ENCODE data around the gene MADD.

MADD gene

DNA sequence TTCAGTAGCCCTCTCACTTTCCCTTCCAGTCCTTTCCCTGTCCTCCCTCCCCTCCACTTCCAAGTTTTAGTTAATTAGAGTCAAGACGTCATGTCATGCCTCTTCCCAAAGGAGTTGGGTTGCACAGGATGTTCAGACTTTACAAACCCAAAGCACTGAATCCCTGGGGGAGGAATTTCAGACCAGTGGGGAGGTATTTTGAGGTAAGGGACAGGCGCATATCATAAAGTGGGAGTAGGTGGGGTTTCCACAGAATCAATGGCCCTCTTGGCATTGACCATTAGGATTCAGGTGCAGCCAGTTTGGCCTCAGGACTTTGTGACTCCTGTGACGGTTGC, 20.6 kb upstream of the MADD start:
- DNase-seq: no peak

DNA sequence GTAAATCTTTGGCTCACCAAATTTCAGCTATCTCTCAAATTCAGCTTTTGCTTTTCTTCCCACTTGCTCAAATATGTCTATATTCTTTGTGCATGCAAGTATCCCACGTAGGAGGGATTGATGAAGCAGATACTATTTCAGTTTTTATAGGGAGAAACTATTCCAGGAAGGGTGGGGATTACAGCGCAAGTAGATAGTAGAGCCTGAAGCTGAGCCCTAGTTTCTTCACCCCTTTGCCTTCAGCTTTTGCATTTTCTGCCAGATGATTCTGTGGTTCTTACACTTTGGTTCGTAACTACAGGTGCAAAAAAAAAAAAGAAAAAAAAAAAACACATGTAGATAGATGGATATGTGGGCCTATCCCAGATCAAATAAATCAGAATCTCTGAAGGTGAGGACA, 18.2 kb upstream of the MADD start:
- no peak for DNase-seq

DNA sequence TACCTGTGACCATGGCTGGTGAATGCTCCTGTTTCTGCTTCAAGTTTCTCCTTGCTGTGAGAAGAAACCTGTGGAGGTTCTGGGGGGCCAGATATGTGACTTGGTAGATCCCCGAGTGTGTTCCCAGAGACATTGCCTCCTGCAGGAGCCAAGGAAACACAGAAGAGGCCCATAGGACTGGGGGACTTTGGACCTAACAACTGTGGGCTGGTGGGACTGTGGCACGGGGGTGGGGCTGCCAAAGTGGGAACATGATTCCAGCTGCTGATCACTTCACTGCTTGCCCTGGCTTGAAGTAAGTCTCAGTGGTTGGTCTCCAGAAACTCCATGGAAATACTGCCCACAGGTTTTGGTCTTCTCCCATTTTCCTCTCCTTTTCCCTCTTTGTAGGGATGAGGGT, 16.3 kb upstream of the MADD start:
- DNase-seq: no peak

DNA sequence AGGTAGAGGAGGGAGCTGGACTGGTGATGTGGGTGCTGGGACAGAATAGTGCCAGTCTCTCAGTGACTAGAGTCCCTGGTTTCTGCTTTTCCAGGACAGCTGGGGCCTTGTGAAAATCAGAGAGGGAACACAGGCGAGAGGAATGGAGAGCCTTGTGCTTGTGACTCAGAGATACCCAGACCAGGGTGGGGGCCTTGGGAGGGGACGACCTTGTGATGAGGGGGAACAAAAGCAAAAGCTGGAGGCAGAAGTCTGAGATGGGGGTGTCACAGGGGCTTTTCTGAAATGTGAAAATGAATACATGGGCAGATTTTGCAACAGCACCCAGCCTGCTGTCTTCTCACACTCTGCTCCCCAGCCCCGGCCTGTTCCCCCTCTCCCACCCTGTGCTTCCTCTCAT, 15.5 kb upstream of the MADD start:
- DNase-seq: peak in 4 of 58 donors; percentile 9 to 31 (median 22)

DNA sequence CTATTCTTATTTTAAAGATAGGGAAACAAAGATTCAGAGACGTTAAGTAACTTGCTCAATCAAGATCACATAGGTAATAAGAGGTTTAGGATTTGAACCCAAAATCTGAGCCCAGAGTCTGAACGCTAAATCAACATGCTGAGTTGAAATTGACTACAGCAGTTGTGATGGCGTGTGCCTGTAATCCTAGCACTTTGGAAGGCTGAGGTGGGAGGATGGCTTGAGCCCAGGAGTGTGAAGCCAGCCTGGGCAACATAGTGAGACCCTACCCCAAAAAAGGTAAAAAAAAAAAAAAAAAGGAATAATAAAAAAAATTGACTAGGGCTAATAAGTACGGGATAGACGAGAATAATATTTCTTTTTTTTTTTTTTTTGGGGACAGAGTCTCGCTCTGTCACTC, 13.6 kb upstream of the MADD start:
- no peak for DNase-seq

DNA sequence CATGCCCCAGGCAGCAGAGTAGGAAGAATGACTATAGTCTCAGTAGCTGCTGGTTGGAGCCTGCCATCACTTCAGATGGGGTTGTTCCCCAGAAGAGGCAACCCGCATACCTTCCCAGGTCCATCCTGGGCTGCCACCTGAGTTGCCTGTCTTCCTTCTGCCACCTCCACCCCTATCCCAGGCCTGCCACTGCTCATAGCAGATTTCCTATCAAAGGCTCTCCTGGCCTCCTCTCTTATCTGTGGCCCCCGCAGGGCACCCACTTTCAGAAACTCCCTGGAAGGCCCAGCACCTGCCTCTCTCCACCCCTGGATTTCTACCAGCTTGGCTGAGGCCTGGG, 12.8 kb upstream of the MADD start:
- no peak for DNase-seq

DNA sequence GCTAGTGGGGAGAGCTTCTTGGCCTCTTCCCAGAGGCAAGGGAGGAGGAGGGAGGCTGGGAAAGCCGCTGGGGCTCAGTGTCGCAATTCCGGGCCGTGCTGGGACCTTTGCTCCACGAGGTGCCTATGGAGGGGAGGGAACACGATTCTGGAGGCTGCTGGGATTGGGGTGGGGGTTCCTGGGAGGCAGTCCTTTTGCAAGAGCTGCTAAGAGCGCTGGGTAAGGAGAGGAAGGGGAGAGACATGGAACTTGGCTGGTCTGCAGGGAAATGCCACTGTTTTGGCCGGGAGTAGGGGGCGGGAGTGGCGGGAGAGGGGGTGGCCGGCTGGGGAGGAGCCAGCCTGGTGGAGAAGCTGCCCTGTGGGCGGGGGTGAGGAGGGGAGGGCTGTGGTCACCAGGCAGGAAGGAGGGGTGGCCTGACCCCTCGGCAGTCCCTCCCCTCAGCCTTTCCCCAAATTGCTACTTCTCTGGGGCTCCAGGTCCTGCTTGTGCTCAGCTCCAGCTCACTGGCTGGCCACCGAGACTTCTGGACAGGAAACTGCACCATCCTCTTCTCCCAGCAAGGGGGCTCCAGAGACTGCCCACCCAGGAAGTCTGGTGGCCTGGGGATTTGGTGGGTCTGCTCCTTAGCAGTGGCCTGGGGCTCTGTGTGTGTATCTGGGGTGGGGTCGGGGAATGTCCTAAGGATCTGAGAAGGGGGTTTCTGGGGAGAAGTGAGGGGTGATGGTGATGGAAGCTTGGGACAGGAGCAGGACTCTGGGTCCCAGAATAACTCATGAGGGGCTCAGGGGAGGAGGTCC, 12.2 kb upstream of the MADD start, which contains the start of gene NR1H3:
Gene NR1H3, plus strand, starts transcription at position 480 of the 800 bp plus-strand sequence. CDS start 1,221 bp downstream, outside the sequence.
- DNase-seq: peak in 29 of 58 donors; percentile 21 to 72 (median 39)

DNA sequence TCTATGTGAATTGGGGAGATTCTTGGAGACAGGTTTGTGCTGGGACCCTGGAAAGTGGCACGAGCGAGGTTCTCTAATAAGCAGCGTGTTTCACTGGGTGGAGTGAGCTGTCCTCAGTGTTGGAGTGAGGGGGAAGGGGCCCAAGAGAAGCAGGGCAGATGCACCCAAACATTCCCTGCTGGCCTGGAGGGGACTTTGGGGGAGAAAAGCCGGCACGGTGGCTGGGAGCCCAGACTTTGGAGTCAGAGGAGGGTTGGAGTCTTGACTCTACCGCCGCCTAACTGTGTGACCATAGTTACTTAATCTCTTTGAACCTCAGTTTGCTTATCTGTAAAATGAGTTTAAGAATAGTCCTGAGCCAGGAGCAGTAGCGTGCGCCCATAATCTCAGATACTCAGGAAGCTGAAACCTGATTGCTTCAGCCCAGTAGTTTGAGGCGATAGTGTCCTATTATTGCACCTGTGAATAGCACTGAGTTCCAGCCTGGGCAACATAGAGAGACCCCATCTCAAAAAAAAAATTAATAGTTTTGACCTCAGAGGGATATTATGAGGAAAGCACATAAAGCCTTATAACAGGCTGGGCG, 11.5 kb upstream of the MADD start:
- DNase-seq: no peak

DNA sequence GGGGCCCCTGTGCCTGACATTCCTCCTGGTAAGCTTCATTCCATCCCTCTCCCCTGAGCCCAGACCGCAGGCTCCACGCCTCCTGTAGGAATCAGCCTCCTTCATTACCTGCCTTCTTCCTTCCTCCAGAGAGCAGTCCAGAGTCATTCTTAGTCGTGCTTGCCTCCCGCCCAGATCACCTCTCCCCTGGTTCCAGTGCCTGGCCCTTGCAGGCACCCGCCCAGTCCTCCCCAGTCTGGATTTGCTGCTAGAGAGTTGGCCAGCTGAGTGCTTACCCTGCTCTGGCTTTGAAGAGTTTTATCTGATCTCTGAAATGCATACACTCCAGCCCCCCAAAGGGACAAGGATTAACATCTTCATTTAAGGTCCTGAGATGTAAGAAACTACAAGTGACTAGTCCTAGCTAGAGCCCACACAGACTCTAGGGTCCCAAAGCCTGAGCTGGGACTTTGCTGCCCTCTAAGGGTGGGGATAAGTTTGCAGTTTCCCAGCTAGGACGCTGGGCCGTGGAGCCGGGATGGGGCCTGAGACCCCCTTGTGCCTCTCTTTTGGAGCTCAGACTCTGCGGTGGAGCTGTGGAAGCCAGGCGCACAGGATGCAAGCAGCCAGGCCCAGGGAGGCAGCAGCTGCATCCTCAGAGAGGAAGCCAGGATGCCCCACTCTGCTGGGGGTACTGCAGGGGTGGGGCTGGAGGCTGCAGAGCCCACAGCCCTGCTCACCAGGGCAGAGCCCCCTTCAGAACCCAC, 10.5 kb upstream of the MADD start:
- DNase-seq: peak in 8 of 58 donors; percentile 5 to 31 (median 14)

DNA sequence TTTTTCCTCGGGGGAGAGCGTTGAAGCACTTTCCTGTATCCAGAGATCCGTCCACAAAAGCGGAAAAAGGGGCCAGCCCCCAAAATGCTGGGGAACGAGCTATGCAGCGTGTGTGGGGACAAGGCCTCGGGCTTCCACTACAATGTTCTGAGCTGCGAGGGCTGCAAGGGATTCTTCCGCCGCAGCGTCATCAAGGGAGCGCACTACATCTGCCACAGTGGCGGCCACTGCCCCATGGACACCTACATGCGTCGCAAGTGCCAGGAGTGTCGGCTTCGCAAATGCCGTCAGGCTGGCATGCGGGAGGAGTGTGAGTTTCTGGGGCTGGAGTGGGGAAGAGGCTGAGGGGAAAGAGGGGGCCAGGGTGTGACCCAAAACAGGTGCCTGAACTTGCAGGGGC, 9.6 kb upstream of the MADD start:
- no peak for DNase-seq

DNA sequence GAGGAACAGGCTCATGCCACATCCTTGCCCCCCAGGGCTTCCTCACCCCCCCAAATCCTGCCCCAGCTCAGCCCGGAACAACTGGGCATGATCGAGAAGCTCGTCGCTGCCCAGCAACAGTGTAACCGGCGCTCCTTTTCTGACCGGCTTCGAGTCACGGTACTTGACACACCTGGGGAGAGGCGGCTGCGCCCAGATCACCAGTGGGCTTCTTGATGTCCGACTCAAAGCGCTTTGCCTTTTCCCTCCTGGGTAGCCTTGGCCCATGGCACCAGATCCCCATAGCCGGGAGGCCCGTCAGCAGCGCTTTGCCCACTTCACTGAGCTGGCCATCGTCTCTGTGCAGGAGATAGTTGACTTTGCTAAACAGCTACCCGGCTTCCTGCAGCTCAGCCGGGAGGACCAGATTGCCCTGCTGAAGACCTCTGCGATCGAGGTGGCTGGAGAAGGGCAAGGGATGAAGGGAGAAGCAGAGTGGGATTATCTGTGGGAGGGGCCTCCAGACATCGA, 8.6 kb upstream of the MADD start:
- no peak for DNase-seq

DNA sequence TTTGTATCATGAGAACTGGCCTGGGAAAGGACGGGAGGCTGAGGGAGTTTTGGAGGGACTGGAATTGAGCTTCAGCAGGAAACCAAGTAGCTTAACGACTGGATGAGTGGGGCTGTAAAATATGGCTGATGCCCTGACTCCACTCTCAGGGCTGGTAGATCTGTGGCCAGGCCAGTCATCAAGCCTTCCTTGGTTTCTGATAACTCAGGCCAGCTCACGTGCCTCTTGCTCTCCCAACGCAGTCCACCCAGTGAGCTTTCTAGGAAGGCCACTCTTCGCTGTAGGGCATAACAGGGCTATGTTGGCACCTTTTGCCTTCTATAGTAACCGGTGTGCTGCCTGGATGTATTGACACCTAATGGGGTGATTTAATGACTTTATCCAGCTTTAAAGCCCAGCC, 5.8 kb upstream of the MADD start:
- no peak for DNase-seq

DNA sequence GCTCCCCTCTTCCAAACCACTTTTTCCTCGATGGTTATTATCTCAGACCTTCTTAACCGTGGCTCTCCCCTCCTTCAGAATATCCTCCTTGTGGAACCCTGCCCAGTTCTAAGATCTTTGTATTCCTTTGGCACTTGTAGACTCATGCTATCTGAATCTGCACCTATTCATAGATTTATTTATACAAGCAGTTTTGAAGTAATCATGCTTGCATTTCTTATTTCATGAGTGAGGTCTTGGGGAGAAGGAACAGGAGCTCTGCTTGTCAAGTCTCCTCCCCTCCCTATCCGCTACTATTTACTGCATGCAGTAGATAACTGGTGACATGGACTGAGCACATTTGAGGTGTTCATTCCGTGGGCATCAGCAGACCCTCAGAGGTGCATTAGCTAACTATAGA, 5.4 kb upstream of the MADD start:
- no peak for DNase-seq

DNA sequence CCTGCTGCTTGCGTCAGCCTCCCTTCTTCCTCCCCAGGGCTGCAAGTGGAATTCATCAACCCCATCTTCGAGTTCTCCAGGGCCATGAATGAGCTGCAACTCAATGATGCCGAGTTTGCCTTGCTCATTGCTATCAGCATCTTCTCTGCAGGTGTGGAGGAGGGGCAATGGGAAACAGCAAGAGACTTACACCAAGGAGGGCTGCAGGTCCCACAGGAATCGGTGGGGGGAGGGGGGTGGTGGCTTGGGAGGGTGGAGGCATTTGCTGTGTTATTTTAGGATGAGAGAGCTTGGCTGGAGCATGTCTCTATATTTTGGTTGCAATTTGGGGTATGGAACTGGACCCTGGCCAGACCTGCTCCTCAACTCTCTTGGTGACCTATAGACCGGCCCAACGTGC, 2.1 kb upstream of the MADD start:
- no peak for DNase-seq

DNA sequence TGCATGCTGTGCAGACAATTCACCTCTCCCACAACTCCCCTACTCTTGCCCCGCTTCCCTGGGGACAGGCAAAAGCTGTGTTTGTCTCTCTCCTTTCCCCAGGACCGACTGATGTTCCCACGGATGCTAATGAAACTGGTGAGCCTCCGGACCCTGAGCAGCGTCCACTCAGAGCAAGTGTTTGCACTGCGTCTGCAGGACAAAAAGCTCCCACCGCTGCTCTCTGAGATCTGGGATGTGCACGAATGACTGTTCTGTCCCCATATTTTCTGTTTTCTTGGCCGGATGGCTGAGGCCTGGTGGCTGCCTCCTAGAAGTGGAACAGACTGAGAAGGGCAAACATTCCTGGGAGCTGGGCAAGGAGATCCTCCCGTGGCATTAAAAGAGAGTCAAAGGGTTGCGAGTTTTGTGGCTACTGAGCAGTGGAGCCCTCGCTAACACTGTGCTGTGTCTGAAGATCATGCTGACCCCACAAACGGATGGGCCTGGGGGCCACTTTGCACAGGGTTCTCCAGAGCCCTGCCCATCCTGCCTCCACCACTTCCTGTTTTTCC, 1.4 kb upstream of the MADD start:
- DNase-seq: peak in 1 of 58 donors; percentile 56

DNA sequence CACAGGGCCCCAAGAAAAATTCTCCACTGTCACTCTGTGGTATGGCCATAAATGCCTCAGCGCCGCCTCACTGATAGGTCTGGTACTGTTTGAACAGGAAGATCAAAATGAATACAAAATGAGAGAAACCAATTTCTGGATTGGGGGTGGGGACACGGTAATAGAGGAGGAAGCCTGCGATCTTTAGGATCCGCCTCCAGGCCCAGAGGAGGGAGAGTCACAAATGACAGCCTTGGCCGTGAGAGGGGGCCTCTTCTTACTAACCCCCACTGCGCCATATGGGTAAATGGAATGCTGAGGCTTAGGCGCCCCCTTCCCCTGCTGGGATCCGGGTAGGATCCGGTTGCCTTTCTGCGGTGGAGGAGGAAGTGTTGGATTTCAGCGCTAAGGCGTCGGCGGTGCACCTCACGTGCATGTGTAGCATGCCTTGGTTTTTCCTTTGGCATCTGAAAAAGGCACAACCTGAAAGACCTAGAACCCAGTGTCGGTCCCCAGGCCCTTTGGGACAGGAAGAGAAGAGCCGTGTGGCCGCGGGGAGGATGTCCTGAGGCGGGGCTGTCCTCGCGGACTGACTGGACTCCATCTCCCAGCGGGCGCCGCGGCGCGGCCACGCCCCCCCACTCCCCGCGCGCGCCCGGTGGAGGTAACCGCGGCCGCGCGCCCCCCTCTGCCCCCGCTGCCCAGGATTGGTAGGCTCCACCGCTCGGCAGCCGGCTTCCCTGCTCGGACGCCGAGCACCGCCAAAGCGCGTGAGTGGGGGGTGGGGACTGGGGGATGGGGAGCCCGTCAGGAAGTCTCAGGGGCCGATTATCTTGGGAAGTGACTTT, 718 bp upstream of the MADD start:
- peak in 57 of 58 donors; percentile 38 to 98 (median 87) for DNase-seq

DNA sequence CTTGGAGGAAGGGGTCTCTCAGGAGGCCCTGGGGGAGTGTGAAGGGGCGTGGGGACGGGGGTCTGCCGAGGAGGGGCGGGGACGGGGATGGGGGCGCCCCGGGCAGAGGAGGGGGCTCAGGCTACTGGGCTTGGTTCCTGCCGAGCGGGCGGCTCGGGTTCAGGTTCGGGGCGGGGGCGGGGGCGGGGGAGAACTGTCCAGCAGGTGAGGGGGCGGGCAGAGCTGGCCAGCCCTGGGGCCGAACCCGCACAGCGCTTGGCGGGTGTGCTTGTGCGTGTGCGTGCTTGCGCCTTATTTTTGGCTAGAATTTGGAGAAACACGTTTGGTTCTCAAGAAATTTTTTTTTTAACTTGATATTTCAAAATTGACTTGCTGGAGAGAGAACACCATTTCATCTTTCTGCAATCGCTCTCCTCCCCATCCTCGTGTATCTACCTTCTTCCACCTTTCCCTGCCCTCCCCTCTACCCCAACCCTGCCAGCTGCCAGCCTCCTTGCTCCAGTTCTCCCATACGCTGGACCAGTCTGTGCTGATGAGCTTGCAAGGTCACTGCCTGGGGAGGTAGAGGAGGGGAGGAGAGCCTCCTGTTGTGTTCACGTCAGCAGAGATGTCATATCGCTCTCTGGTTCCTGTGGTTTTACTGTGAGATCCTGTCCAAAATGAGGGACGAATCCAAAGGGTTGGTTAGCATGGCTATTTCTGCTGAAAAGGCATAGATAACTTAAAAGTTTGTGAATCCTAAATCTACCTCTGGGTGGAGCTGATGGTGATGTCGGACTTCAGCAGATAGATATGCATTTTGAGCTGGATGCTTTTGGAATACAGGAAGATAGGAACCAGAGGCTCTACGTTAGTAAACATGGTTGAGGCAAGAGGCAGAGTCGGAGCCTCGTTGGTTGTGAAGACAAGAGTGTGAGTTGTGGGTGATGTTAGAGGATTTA, 668 bp downstream of the MADD start:
- DNase-seq: peak in 26 of 58 donors; percentile 7 to 60 (median 23)

DNA sequence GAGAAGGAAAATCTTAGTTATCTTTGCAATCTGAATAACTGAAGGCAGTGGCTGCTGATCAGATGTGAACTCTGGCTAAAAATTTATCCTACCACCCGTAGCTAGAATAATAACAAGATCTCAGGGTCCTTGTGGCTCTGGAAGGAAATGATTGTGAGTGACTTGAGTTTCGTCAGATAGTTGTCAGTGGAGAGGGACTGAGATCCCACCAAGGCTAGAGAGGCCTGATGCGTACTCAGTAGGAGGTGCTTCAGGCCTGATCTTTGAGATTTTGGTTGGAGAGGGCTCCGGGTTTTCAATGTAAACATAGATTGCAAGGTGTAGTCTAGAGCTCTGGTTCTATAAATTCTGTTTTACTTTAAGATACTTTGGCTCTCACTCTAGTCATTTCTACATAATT, 1.4 kb downstream of the MADD start:
- DNase-seq: no peak

DNA sequence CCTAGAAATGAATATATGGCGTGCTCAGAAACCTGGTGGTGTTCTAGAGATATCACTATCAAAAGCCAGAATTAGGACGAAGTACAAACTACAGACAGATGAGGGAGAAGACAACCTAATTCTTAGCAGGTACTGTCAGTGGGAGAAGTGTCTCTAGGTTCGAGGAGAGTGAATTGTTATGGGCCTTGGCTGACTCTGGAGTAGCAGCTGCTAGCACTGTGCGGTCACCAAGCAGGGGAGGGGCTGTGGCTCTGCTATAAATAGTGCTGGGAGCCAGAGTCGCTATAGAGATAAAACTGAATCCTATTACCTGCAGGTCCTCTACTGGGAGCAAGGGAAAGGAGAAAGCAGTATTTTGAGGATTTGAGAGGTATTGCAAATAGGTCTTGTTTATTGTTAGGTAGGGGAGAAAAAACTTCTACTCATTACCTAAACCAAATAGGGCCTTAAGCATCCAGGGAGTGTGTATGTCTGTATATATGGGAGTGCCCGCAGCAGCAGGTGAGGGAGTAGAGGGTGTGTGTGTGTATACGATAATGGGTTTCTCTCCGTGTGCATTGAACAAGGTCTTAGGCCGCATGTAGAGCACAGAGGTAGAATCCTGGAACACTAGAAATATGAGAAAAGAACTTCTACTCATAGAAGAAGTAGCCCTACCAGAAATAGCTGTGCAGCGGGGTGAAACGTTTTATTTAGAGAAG, 2.2 kb downstream of the MADD start:
- DNase-seq: peak in 14 of 58 donors; percentile 4 to 35 (median 19)
